ENCODE data around the gene MYOG. TPM values are rescaled to one million over a fixed set of nuclear protein-coding genes. Genes with fewer than 3 reads are reported as not detected.
A peak's percentile ranks its signal among the peaks of the same experiment; 100 is the strongest.

The MYOG gene
- total and polyA plus RNA-seq, 2 of the 13 experiments (the other 11 are each of a cell fraction or from before 2014, with no cell fraction given), result not detected

DNA sequence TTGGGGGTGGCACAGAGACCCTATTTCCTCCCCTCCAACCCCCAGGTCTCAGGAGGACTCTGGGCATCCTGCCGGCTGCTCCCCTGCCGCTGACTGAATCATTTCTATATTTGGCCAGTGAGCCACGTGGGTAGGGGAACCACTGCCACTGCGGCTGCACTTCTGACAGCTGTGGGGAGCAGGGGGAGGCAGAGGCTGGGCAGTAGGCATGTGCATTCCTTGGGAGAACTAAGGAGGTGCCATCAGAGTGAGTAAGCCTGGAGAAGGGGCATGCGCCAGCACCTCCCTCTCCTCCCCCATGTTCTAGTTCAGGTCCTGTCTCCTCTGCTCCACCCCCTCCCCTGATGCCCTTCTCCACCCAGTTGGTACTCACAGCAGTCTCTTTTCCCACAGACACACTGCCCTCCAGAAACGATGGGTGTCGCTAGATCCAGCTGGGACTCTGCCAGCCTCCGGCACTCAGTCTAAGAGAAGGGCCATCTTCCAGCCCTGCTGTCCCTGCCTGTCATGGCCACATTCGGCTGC lies 47.5 kb downstream of the MYOG start:
- TF ChIP-seq, protein P1, sequence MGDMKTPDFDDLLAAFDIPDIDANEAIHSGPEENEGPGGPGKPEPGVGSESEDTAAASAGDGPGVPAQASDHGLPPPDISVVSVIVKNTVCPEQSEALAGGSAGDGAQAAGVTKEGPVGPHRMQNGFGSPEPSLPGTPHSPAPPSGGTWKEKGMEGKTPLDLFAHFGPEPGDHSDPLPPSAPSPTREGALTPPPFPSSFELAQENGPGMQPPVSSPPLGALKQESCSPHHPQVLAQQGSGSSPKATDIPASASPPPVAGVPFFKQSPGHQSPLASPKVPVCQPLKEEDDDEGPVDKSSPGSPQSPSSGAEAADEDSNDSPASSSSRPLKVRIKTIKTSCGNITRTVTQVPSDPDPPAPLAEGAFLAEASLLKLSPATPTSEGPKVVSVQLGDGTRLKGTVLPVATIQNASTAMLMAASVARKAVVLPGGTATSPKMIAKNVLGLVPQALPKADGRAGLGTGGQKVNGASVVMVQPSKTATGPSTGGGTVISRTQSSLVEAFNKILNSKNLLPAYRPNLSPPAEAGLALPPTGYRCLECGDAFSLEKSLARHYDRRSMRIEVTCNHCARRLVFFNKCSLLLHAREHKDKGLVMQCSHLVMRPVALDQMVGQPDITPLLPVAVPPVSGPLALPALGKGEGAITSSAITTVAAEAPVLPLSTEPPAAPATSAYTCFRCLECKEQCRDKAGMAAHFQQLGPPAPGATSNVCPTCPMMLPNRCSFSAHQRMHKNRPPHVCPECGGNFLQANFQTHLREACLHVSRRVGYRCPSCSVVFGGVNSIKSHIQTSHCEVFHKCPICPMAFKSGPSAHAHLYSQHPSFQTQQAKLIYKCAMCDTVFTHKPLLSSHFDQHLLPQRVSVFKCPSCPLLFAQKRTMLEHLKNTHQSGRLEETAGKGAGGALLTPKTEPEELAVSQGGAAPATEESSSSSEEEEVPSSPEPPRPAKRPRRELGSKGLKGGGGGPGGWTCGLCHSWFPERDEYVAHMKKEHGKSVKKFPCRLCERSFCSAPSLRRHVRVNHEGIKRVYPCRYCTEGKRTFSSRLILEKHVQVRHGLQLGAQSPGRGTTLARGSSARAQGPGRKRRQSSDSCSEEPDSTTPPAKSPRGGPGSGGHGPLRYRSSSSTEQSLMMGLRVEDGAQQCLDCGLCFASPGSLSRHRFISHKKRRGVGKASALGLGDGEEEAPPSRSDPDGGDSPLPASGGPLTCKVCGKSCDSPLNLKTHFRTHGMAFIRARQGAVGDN (CRISPR knock-in tag; IDR thresholded peaks at IDR 0.05), result no peak
- 0 out of 2 replicates have a peak, but pooled peaks have one; percentile 32 for TF ChIP-seq HNRNPL (IDR thresholded peaks at IDR 0.05; ENCODE audit: low read depth, low read length)
- in situ Hi-C loops (cut with HindIII; ENCODE audit: extremely low pct_ligation_motif_present, low pct_unique_long_range_greater_than_20kb), result loop anchor here (5.0 kb wide), 2 partner anchors 179 to 234 kb away; no protein-coding TSS in a partner anchor
- Histone ChIP-seq H3K36me3 (replicated peaks in 1 of 2; ENCODE audit: control insufficient read depth in 1 of 2, insufficient read depth in 2 of 2, low read length in 2 of 2) (no peaks in the 10 kb centered on the region), H3K4me2 (ENCODE audit: low read depth, low read length) (no peak overlapping the region), H2AFZ (ENCODE audit: low read length) (no peak overlapping the region), H3K27me3 (ENCODE audit: control insufficient read depth in 1 of 2, insufficient read depth in 2 of 2, low read length in 2 of 2) (peaks cover 2 to 29% of the 10 kb centered on the region in 2 experiments; a peak in 3 of 5 replicates), H3K4me1 (ENCODE audit: insufficient read depth, low read length) (no peaks in the 10 kb centered on the region), H3K9ac (ENCODE audit: insufficient read depth, low read depth, low read length) (no peak overlapping the region), H3K9me3 (ENCODE audit: low read length) (no peaks in the 10 kb centered on the region), H3K27ac (ENCODE audit: extremely low read length, insufficient read depth, low read length) (no peak overlapping the region), H3K79me2 (ENCODE audit: insufficient read depth, low read length) (no peaks in the 10 kb centered on the region), H4K20me1 (ENCODE audit: insufficient read depth, low read length) (peaks cover 5% of the 10 kb centered on the region; the same call in 1 of the 2 replicates), H3K4me3 (replicated peaks in 1 of 3; ENCODE audit: insufficient read depth in 1 of 3, low read depth in 2 of 3, low read length in 3 of 3) (no peak overlapping the region)
- WGBS (ENCODE audit: low lambda C conversion rate), result 25% methylated on average over 9 of the region's 9 CpGs
- ChIA-PET CTCF (ENCODE audit: low intra/inter-chr PET ratio, low total read pairs) (interaction anchor here (1.1 kb wide), 1 partner anchor 178 kb away, joined by 3 read pairs; no protein-coding TSS in a partner anchor), POLR2A (no interaction called here)
- no peak for FAIRE-seq
- ATAC-seq, result no peak
- intact Hi-C loops (cut with micrococcal nuclease; ENCODE audit: unreplicated experiment), result loop anchor here (2.0 to 5.0 kb wide), 3 partner anchors 67 to 231 kb away; no protein-coding TSS in a partner anchor
- no peak for DNase-seq (ENCODE audit: low spot score)
- BruUV-seq (replicated peaks), result no TSS peak
